Lower leg skin (tissue), 3 donors: ENCODE results near the gene SLC25A48.

Experiments
- POLR2A ChIP-seq, 2 donors: fragments of 450-650 bp; IDR thresholded peaks; one replicate each; pipeline ENCODE4 v1.6.1; 2016 to 2017; ENCODE audit warnings: antibody characterized with exemption in 2 of 2, mild to moderate bottlenecking in 1 of 2, moderate library complexity in 1 of 2
- TF ChIP-seq, protein P1 (sequence below), 3 donors: fragments of 450-650 bp; IDR thresholded peaks; one replicate each; pipeline ENCODE4 v1.5.1; 2016; ENCODE audit warnings: antibody characterized with exemption in 3 of 3, mild to moderate bottlenecking in 3 of 3, moderate library complexity in 2 of 3

DNA sequence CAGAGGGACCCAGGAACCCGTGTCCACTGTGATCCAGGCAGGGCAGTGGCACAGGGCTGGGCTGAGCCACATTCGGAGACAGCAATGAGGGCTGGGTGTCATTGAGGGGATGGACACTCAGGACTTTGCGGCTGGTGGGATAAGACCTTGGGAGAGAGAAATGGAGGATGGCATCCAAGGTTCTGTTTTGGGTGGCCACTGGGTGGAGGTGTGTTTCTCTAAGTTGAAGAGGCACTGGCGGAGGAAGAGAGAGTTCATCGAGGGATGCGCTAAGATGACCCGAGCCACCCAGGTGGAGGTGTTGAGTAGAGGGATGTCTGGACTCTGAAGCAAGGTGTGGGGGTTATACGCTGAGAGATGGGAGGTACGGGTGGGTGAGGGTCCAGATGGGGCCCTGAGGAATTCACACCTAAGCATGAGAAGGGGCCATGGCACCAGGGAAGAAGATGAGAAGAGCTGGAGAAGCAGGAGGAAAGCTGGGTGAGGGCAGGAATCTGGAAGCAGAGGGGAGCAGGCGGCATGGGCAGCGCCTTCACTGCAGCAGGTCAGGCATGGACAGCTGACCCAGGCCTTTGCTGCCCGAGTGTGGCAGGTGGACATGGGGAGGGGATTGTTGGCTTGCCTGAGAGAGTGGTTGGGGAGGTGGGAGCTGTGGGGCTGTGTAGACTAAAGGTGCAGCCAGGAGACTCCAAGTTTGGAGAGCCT lies 2.5 kb upstream of the SLC25A48 start:
- TF ChIP-seq, protein P1, sequence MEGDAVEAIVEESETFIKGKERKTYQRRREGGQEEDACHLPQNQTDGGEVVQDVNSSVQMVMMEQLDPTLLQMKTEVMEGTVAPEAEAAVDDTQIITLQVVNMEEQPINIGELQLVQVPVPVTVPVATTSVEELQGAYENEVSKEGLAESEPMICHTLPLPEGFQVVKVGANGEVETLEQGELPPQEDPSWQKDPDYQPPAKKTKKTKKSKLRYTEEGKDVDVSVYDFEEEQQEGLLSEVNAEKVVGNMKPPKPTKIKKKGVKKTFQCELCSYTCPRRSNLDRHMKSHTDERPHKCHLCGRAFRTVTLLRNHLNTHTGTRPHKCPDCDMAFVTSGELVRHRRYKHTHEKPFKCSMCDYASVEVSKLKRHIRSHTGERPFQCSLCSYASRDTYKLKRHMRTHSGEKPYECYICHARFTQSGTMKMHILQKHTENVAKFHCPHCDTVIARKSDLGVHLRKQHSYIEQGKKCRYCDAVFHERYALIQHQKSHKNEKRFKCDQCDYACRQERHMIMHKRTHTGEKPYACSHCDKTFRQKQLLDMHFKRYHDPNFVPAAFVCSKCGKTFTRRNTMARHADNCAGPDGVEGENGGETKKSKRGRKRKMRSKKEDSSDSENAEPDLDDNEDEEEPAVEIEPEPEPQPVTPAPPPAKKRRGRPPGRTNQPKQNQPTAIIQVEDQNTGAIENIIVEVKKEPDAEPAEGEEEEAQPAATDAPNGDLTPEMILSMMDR (IDR thresholded peaks at IDR 0.05): no peak
- no peak for TF ChIP-seq POLR2A (IDR thresholded peaks at IDR 0.05)
